ENCODE measurements around the gene LPA.
"Not testable (repeated sequence)": the region's sequence is repeated elsewhere in the genome, so short reads cannot be mapped to it uniquely, and the experiment has no call there.

The LPA gene

GRCh38 chr6:160659562-160659961, 4.5 kb downstream of the LPA start:
- DNase-seq: no peak

- DNase-seq: no peak
These were observed 29.4 kb downstream of the LPA start for GRCh38 chr6:160634706-160635105.

- DNase-seq: no peak
These were observed 67.9 kb downstream of the LPA start for GRCh38 chr6:160595838-160596832.

- not testable (repeated sequence) for DNase-seq
These were observed 68.8 kb downstream of the LPA start for GRCh38 chr6:160595297-160595696.

GRCh38 chr6:160586374-160586773, 77.7 kb downstream of the LPA start:
- no peak for DNase-seq

GRCh38 chr6:160583794-160584193, 80.3 kb downstream of the LPA start:
- DNase-seq: no peak

GRCh38 chr6:160581406-160581805, 82.7 kb downstream of the LPA start:
- no peak for DNase-seq

- not testable (repeated sequence) for DNase-seq
These were observed 85.6 kb downstream of the LPA start for GRCh38 chr6:160578515-160578914.

GRCh38 chr6:160573943-160574342, 90.1 kb downstream of the LPA start:
- no peak for DNase-seq

GRCh38 chr6:160571201-160571600, 92.9 kb downstream of the LPA start:
- not testable (repeated sequence) for DNase-seq

GRCh38 chr6:160544802-160545201, 119.3 kb downstream of the LPA start:
- DNase-seq: no peak

GRCh38 chr6:160535270-160535669, 128.8 kb downstream of the LPA start:
- no peak for DNase-seq

GRCh38 chr6:160534050-160534696, 129.9 kb downstream of the LPA start:
- DNase-seq: peak in 1 of 2 experiments; percentile 46

- DNase-seq: no peak
These were observed 131.8 kb downstream of the LPA start for GRCh38 chr6:160532315-160532714.

- no peak for DNase-seq
These were observed 132.2 kb downstream of the LPA start for GRCh38 chr6:160531826-160532225.

GRCh38 chr6:160529524-160529923, 134.6 kb downstream of the LPA start:
- DNase-seq: not testable (repeated sequence)

- DNase-seq: no peak
These were observed 140.9 kb downstream of the LPA start for GRCh38 chr6:160523223-160523622.

GRCh38 chr6:160520043-160520904, 143.8 kb downstream of the LPA start:
- DNase-seq: peak in 1 of 2 experiments; percentile 52

- peak in 1 of 2 experiments; percentile 62 for DNase-seq
These were observed 144.5 kb downstream of the LPA start for GRCh38 chr6:160519603-160520042.

- no peak for DNase-seq
These were observed 144.9 kb downstream of the LPA start for GRCh38 chr6:160519133-160519532.

GRCh38 chr6:160513836-160514235, 150.2 kb downstream of the LPA start:
- DNase-seq: no peak

- no peak for DNase-seq
These were observed 153.0 kb downstream of the LPA start for GRCh38 chr6:160510976-160511617.

Data from NCI-H526 (cell line).